Smooth muscle cell (in vitro differentiated cells): Measurements from ENCODE around the gene MAST2. TPM values are rescaled to one million over a fixed set of nuclear protein-coding genes. Genes with fewer than 3 reads are reported as not detected.

Experiments used
- DNase-seq: peaks from one replicate; lab custom pipeline; 2025; ENCODE audit not compliant: unreplicated experiment; lab: John Stamatoyannopoulos, UW
- H2AFZ ChIP-seq: fragments of 200-600 bp; sonication (generic); 2 replicates; pipeline ENCODE4 v1.6.0; 2016; ENCODE audit warnings: antibody characterized with exemption, low read depth, mild to moderate bottlenecking
- H3F3A ChIP-seq: fragments of 200-600 bp; sonication (generic); 2 replicates; pipeline ENCODE4 v1.6.0; 2017; ENCODE audit warnings: antibody characterized with exemption, low read depth
- H3K27ac ChIP-seq: fragments of 200-600 bp; sonication (generic); 2 replicates; pipeline ENCODE4 v1.5.1; 2016; ENCODE audit warnings: low read depth, mild to moderate bottlenecking
- H3K27me3 ChIP-seq: fragments of 200-600 bp; sonication (generic); 2 replicates; pipeline ENCODE4 v1.6.1; 2016; ENCODE audit warnings: low read depth, mild to moderate bottlenecking
- H3K36me3 ChIP-seq: fragments of 200-600 bp; sonication (generic); 2 replicates; pipeline ENCODE4 v1.5.1; 2016; ENCODE audit warnings: low read depth
- H3K4me1 ChIP-seq: fragments of 200-600 bp; sonication (generic); 2 replicates; pipeline ENCODE4 v1.5.1; 2016; ENCODE audit warnings: low read depth
- H3K4me2 ChIP-seq: fragments of 200-600 bp; sonication (generic); 2 replicates; pipeline ENCODE4 v1.6.0; 2016; ENCODE audit warnings: mild to moderate bottlenecking
- H3K4me3 ChIP-seq: fragments of 200-600 bp; sonication (generic); 2 replicates; pipeline ENCODE4 v1.5.1; 2016; ENCODE audit warnings: mild to moderate bottlenecking
- H3K79me2 ChIP-seq: fragments of 200-600 bp; sonication (generic); 2 replicates; pipeline ENCODE4 v1.6.0; 2016; ENCODE audit warnings: low read depth, mild to moderate bottlenecking
- H3K9ac ChIP-seq: fragments of 200-600 bp; sonication (generic); 2 replicates; pipeline ENCODE4 v1.6.0; 2016; ENCODE audit warnings: low read depth
- H3K9me3 ChIP-seq: fragments of 200-600 bp; sonication (generic); replicated peaks from 2 replicates; pipeline ENCODE4 v1.5.1; 2016; ENCODE audit warnings: low read depth
- H4K20me1 ChIP-seq: fragments of 200-600 bp; sonication (generic); 2 replicates; pipeline ENCODE4 v1.6.0; 2016; ENCODE audit warnings: low read depth
- WGBS: methylation state at CpG from one replicate; pipeline ENCODE4 v1.1.7; 2016; ENCODE audit warnings: low lambda C conversion rate; 5-methylcytosine and 5-hydroxymethylcytosine counted together
- polyA plus RNA-seq: library from polyadenylated mRNA; unstranded; fragments of >200 nt; fragmentation: Nextera tagmentation; extraction: Ambion mirVana; gene quantifications from 2 replicates; pipeline ENCODE4 v1.2.1, GENCODE V29; 2016
- total RNA-seq: library from RNA; depleted of rRNA; stranded (reverse); fragments of >200 nt; gene quantifications from 2 replicates; pipeline ENCODE4 v1.2.3, GENCODE V29; 2014
- TF ChIP-seq, protein P1 (sequence below): fragments of 200-600 bp; sonication (generic); IDR thresholded peaks from 2 replicates; pipeline ENCODE4 v1.5.1; 2017; ENCODE audit warnings: borderline replicate concordance, mild to moderate bottlenecking, antibody characterized with exemption; ENCODE audit not compliant: insufficient read depth, poor library complexity, severe bottlenecking

The MAST2 gene
- total and polyA plus RNA-seq, 2 experiments from 2014 or later, result 18.4 to 26.2 TPM

DNA sequence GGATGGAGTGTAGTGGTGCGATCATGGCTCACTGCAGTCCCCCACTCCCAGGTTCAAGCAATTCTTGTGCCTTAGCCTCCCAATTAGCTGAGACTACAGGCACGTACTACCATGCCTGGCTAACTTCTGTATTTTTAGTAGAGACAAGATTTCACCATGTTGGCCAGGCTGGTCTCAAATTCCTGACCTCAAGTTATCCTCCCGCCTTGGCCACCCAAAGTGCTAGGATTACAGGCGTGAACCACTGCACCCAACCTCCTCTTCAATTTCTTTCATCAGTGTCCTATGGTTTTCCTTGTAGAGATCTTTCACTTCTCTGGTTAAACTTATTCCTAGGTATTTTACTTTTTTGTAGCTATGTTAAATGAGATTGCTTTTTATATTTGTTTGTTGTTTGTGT, 10.7 kb upstream of the MAST2 start:
- H3K9me3 ChIP-seq, result no peaks in the 10 kb centered on the region
- no peaks in the 10 kb centered on the region for H3F3A ChIP-seq
- H3K27ac ChIP-seq, result no peak overlapping the region
- no peaks in the 10 kb centered on the region for H3K4me1 ChIP-seq
- H3K4me2 ChIP-seq, result no peak overlapping the region
- no peak overlapping the region for H3K4me3 ChIP-seq
- H3K27me3 ChIP-seq, result no peaks in the 10 kb centered on the region
- WGBS, result 89% methylated on average over 4 of the region's 4 CpGs
- H3K79me2 ChIP-seq, result no peaks in the 10 kb centered on the region
- H3K9ac ChIP-seq, result no peak overlapping the region
- DNase-seq, result no peak
- TF ChIP-seq, protein P1, sequence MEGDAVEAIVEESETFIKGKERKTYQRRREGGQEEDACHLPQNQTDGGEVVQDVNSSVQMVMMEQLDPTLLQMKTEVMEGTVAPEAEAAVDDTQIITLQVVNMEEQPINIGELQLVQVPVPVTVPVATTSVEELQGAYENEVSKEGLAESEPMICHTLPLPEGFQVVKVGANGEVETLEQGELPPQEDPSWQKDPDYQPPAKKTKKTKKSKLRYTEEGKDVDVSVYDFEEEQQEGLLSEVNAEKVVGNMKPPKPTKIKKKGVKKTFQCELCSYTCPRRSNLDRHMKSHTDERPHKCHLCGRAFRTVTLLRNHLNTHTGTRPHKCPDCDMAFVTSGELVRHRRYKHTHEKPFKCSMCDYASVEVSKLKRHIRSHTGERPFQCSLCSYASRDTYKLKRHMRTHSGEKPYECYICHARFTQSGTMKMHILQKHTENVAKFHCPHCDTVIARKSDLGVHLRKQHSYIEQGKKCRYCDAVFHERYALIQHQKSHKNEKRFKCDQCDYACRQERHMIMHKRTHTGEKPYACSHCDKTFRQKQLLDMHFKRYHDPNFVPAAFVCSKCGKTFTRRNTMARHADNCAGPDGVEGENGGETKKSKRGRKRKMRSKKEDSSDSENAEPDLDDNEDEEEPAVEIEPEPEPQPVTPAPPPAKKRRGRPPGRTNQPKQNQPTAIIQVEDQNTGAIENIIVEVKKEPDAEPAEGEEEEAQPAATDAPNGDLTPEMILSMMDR, result no peak
- H2AFZ ChIP-seq, result no peak overlapping the region
- no peaks in the 10 kb centered on the region for H3K36me3 ChIP-seq
- no peaks in the 10 kb centered on the region for H4K20me1 ChIP-seq

DNA sequence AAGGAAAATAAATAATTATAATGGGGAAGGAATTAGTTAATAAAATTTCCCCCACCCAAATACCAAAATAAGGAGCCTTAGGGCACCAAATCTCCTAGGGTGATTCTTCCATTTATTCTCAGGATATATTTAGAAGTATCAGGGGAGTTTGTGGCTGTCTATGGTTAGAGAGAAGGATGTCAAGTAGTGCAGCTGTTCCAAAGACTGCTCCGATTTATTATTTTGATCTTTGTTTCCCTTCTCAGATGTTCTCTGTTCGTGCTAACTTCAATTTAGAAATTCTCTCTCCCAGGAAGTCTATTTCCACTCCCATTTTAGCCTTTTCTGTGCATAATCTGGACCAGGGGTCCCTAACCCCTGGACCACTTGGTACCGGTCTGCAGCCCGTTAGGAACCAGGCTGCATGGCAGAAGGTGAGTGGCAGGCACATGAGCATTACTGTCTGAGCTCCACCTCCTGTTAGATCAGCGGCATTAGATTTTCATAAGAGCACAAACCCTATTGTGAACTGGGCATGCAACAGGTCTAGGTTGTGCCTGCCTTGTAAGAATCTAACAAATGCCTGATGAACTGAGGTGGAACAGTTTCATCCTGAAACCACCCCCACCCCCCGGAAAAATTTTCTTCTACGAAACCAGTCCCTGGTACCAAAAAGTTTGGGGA, 9.3 kb upstream of the MAST2 start:
- H4K20me1 ChIP-seq, result no peaks in the 10 kb centered on the region
- H3K4me1 ChIP-seq, result no peaks in the 10 kb centered on the region
- no peak overlapping the region for H2AFZ ChIP-seq
- no peak overlapping the region for H3K4me2 ChIP-seq
- DNase-seq, result no peak
- no peaks in the 10 kb centered on the region for H3F3A ChIP-seq
- no peaks in the 10 kb centered on the region for H3K36me3 ChIP-seq
- no peaks in the 10 kb centered on the region for H3K79me2 ChIP-seq
- H3K9me3 ChIP-seq, result no peaks in the 10 kb centered on the region
- TF ChIP-seq, protein P1, result no peak
- no peak overlapping the region for H3K9ac ChIP-seq
- H3K27ac ChIP-seq, result no peak overlapping the region
- no peak overlapping the region for H3K4me3 ChIP-seq
- 93% methylated on average over 7 of the region's 7 CpGs for WGBS
- H3K27me3 ChIP-seq, result no peaks in the 10 kb centered on the region

DNA sequence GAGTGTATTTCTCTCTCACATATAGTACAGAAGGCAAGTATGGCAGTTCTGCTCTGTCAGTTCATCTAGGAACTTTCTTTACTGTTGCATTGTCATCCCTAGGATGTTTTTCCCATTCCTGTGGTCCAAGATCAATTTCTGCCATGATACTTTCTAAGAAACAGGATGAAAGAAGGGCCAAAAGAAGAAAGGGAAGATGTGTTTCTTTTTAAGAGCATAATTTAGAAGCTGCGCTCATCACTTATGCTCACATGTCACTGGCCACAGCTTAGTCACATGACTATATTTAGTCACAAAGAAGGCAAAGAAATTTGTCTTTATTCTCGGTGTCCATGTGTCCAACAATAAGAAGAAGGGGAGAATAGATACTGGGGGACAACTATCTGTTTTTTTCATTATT, 7.0 kb upstream of the MAST2 start:
- WGBS, result 73% methylated on average over 2 of the region's 2 CpGs
- H3K27ac ChIP-seq, result no peak overlapping the region

More for the DNA sequence above, 7.0 kb upstream of the MAST2 start:
- H3K79me2 ChIP-seq, result no peaks in the 10 kb centered on the region
- DNase-seq, result no peak
- no peak overlapping the region for H3K9ac ChIP-seq
- H3K4me1 ChIP-seq, result no peaks in the 10 kb centered on the region
- no peak overlapping the region for H3K4me2 ChIP-seq
- TF ChIP-seq, protein P1, result no peak
- no peaks in the 10 kb centered on the region for H3K36me3 ChIP-seq
- H3K27me3 ChIP-seq, result no peaks in the 10 kb centered on the region
- no peaks in the 10 kb centered on the region for H3F3A ChIP-seq
- H4K20me1 ChIP-seq, result no peaks in the 10 kb centered on the region
- no peaks in the 10 kb centered on the region for H3K9me3 ChIP-seq
- no peak overlapping the region for H2AFZ ChIP-seq
- H3K4me3 ChIP-seq, result no peak overlapping the region
